HG03439 (cell line): ENCODE measurements around the gene CAPZB.

Source experiments
- ATAC-seq: cut with Tn5 transposase; IDR thresholded peaks from one replicate; pipeline ENCODE4 v1.9.1; 2021; ENCODE audit warnings: mild to moderate bottlenecking, moderate library complexity; ENCODE audit not compliant: unreplicated experiment

Gene CAPZB

GRCh38 chr1:19390901-19391595 lies 94.3 kb downstream of the CAPZB start:
- ATAC-seq: no peak

- ATAC-seq: no peak
Observed at GRCh38 chr1:19390166-19390850, 95.0 kb downstream of the CAPZB start.

- ATAC-seq: no peak
Observed at GRCh38 chr1:19388980-19389379, 96.4 kb downstream of the CAPZB start.

- ATAC-seq: no peak
Observed at GRCh38 chr1:19387045-19387467, 98.3 kb downstream of the CAPZB start.

GRCh38 chr1:19385869-19386591 lies 99.3 kb downstream of the CAPZB start:
- no peak for ATAC-seq

GRCh38 chr1:19385221-19385620 lies 100.1 kb downstream of the CAPZB start:
- no peak for ATAC-seq

GRCh38 chr1:19384772-19385187 lies 100.6 kb downstream of the CAPZB start:
- no peak for ATAC-seq

GRCh38 chr1:19384113-19384512 lies 101.2 kb downstream of the CAPZB start:
- no peak for ATAC-seq

GRCh38 chr1:19382222-19382621 lies 103.1 kb downstream of the CAPZB start:
- ATAC-seq: no peak

GRCh38 chr1:19381261-19381660 lies 104.1 kb downstream of the CAPZB start:
- no peak for ATAC-seq

GRCh38 chr1:19377812-19378718 lies 107.3 kb downstream of the CAPZB start:
- ATAC-seq: no peak

- no peak for ATAC-seq
Observed at GRCh38 chr1:19376428-19377372, 108.6 kb downstream of the CAPZB start.

GRCh38 chr1:19375631-19376400 lies 109.5 kb downstream of the CAPZB start:
- ATAC-seq: no peak

- ATAC-seq: no peak
Observed at GRCh38 chr1:19374926-19375325, 110.4 kb downstream of the CAPZB start.

GRCh38 chr1:19374083-19374801 lies 111.1 kb downstream of the CAPZB start:
- no peak for ATAC-seq

- ATAC-seq: no peak
Observed at GRCh38 chr1:19373211-19374082, 111.9 kb downstream of the CAPZB start.

- ATAC-seq: no peak
Observed at GRCh38 chr1:19372602-19373001, 112.7 kb downstream of the CAPZB start.
